ENCODE results near the gene FGD3. TPM values are rescaled to one million over a fixed set of nuclear protein-coding genes. Genes with fewer than 3 reads are reported as not detected.
"Not testable (repeated sequence)": the region's sequence is repeated elsewhere in the genome, so short reads cannot be mapped to it uniquely, and the experiment has no call there.

FGD3 gene
- polyA plus RNA-seq, 1 experiment: not detected

- no peak for DNase-seq (ENCODE audit: low read depth, low spot score)
- Histone ChIP-seq H3K9me3 (ENCODE audit: control insufficient read depth, insufficient read depth, low read length) (peaks cover 9% of the 10 kb centered on the region), H3K27ac (ENCODE audit: low read depth, low read length) (no peak overlapping the region), H3K27me3 (ENCODE audit: control insufficient read depth, insufficient read depth, low read length) (no peaks in the 10 kb centered on the region), H3K4me3 (ENCODE audit: low read depth, low read length) (no peak overlapping the region)
- ChIA-PET CTCF (interaction anchor here (0.6 kb wide), 1 partner anchor 15 kb away, joined by 3 read pairs; no protein-coding TSS in a partner anchor), POLR2A (no interaction called here)
- no peak for TF ChIP-seq CTCF (IDR thresholded peaks at IDR 0.05; ENCODE audit: low read depth, low read length)
These were observed 42.2 kb downstream of the FGD3 start for GRCh38 chr9:92989561-92989960.

- H3K9me3 ChIP-seq (ENCODE audit: control insufficient read depth, insufficient read depth, low read length): peaks cover 1% of the 10 kb centered on the region; the same call in 1 of the 2 replicates
- no peak for TF ChIP-seq CTCF (IDR thresholded peaks at IDR 0.05; ENCODE audit: low read depth, low read length)
- CTCF ChIA-PET: interaction anchor here (2.3 kb wide), 1 partner anchor 13 kb away, joined by 11 read pairs; no protein-coding TSS in a partner anchor
- no peak overlapping the region for H3K4me3 ChIP-seq (ENCODE audit: low read depth, low read length)
- H3K27ac ChIP-seq (ENCODE audit: low read depth, low read length): no peak overlapping the region
- H3K27me3 ChIP-seq (ENCODE audit: control insufficient read depth, insufficient read depth, low read length): no peaks in the 10 kb centered on the region
- POLR2A ChIA-PET: no interaction called here
- no peak for DNase-seq (ENCODE audit: low read depth, low spot score)
These were observed 43.1 kb downstream of the FGD3 start for GRCh38 chr9:92990461-92990860.

- no peak for TF ChIP-seq CTCF (IDR thresholded peaks at IDR 0.05; ENCODE audit: low read depth, low read length)
- no peak for DNase-seq (ENCODE audit: low read depth, low spot score)
- no peak overlapping the region for H3K27ac ChIP-seq (ENCODE audit: low read depth, low read length)
- no peak overlapping the region for H3K4me3 ChIP-seq (ENCODE audit: low read depth, low read length)
- H3K9me3 ChIP-seq (ENCODE audit: control insufficient read depth, insufficient read depth, low read length): no peaks in the 10 kb centered on the region
- POLR2A ChIA-PET: no interaction called here
- CTCF ChIA-PET: interaction anchor here (2.3 kb wide), 1 partner anchor 10 kb away, joined by 11 read pairs; no protein-coding TSS in a partner anchor
- no peaks in the 10 kb centered on the region for H3K27me3 ChIP-seq (ENCODE audit: control insufficient read depth, insufficient read depth, low read length)
These were observed 45.2 kb downstream of the FGD3 start for GRCh38 chr9:92992549-92992948.

GRCh38 chr9:92998871-92999270, 51.5 kb downstream of the FGD3 start:
- H3K4me3 ChIP-seq (ENCODE audit: low read depth, low read length); H3K27ac ChIP-seq (ENCODE audit: low read depth, low read length); DNase-seq (ENCODE audit: low read depth, low spot score); H3K9me3 ChIP-seq (ENCODE audit: control insufficient read depth, insufficient read depth, low read length); POLR2A ChIA-PET; H3K27me3 ChIP-seq (ENCODE audit: control insufficient read depth, insufficient read depth, low read length); CTCF ChIA-PET: not testable (repeated sequence)

- Histone ChIP-seq H3K27me3 (ENCODE audit: control insufficient read depth, insufficient read depth, low read length) (no peaks in the 10 kb centered on the region), H3K9me3 (ENCODE audit: control insufficient read depth, insufficient read depth, low read length) (no peaks in the 10 kb centered on the region; the same call in 1 of the 2 replicates), H3K27ac (ENCODE audit: low read depth, low read length) (no peak overlapping the region), H3K4me3 (ENCODE audit: low read depth, low read length) (no peak overlapping the region)
- TF ChIP-seq CTCF (IDR thresholded peaks at IDR 0.05; ENCODE audit: low read depth, low read length): no peak
- ChIA-PET CTCF (no interaction called here), POLR2A (no interaction called here)
- DNase-seq (ENCODE audit: low read depth, low spot score): no peak
These were observed 53.7 kb downstream of the FGD3 start for GRCh38 chr9:93001031-93001430.
